ENCODE results near the gene KIF21A. TPM values are rescaled to one million over a fixed set of nuclear protein-coding genes. Genes with fewer than 3 reads are reported as not detected.

KIF21A gene
- total and polyA plus RNA-seq, 2 donors (not counting 1 experiment from before 2014, with no cell fraction given): 2.5 to 5.9 TPM

GRCh38 chr12:39412210-39412609 is 30.7 kb downstream of the KIF21A start:
- TF ChIP-seq CTCF (conservative IDR thresholded peaks at IDR 0.05 in 1 of 2, IDR thresholded peaks at IDR 0.05 in 1 of 2; ENCODE audit: low read depth in 1 of 2, low read length in 2 of 2): no peak
- TF ChIP-seq EZH2 (IDR thresholded peaks at IDR 0.05; ENCODE audit: low read length, missing control alignments): no peak
- no peak for DNase-seq (ENCODE audit: low read depth in 2 of 2)
- no peaks in the 10 kb centered on the region for H3K9me3 ChIP-seq (ENCODE audit: control insufficient read depth, insufficient read depth, low read depth, low read length)
- H3K4me3 ChIP-seq (replicated peaks in 1 of 4; ENCODE audit: control extremely low read depth in 1 of 4, insufficient read depth in 1 of 4, low read depth in 3 of 4, low read length in 4 of 4): no peak overlapping the region
- H3K9ac ChIP-seq (ENCODE audit: insufficient read depth, low read length): no peak overlapping the region
- H3K4me1 ChIP-seq (ENCODE audit: control insufficient read depth, extremely low read depth, insufficient read depth, low read length): no peaks in the 10 kb centered on the region
- no peak overlapping the region for H3K4me2 ChIP-seq (ENCODE audit: extremely low read depth, insufficient read depth, low read length)
- H3K79me2 ChIP-seq (ENCODE audit: control insufficient read depth, insufficient read depth, low read length): no peaks in the 10 kb centered on the region
- H3K27ac ChIP-seq (ENCODE audit: insufficient read depth, low read length): no peak overlapping the region
- H3K36me3 ChIP-seq (ENCODE audit: control insufficient read depth, insufficient read depth, low read length): no peaks in the 10 kb centered on the region
- no peaks in the 10 kb centered on the region for H4K20me1 ChIP-seq (ENCODE audit: control insufficient read depth, extremely low read depth, insufficient read depth, low read length)
- H3K27me3 ChIP-seq (ENCODE audit: control insufficient read depth, insufficient read depth, low read length): no peaks in the 10 kb centered on the region
- no peak overlapping the region for H2AFZ ChIP-seq (ENCODE audit: low read length)

GRCh38 chr12:39406262-39406661 is 36.7 kb downstream of the KIF21A start:
- Histone ChIP-seq H2AFZ (ENCODE audit: low read length) (no peak overlapping the region), H3K9ac (ENCODE audit: insufficient read depth, low read length) (no peak overlapping the region), H3K4me1 (ENCODE audit: control insufficient read depth, extremely low read depth, insufficient read depth, low read length) (no peaks in the 10 kb centered on the region), H3K9me3 (ENCODE audit: control insufficient read depth, insufficient read depth, low read depth, low read length) (no peaks in the 10 kb centered on the region), H3K79me2 (ENCODE audit: control insufficient read depth, insufficient read depth, low read length) (no peaks in the 10 kb centered on the region), H3K4me2 (ENCODE audit: extremely low read depth, insufficient read depth, low read length) (no peak overlapping the region), H3K27me3 (ENCODE audit: control insufficient read depth, insufficient read depth, low read length) (no peaks in the 10 kb centered on the region), H4K20me1 (ENCODE audit: control insufficient read depth, extremely low read depth, insufficient read depth, low read length) (no peaks in the 10 kb centered on the region), H3K27ac (ENCODE audit: insufficient read depth, low read length) (no peak overlapping the region), H3K4me3 (replicated peaks in 1 of 4; ENCODE audit: control extremely low read depth in 1 of 4, insufficient read depth in 1 of 4, low read depth in 3 of 4, low read length in 4 of 4) (no peak overlapping the region), H3K36me3 (ENCODE audit: control insufficient read depth, insufficient read depth, low read length) (no peaks in the 10 kb centered on the region)
- no peak for TF ChIP-seq EZH2 (IDR thresholded peaks at IDR 0.05; ENCODE audit: low read length, missing control alignments)
- TF ChIP-seq CTCF (conservative IDR thresholded peaks at IDR 0.05 in 1 of 2, IDR thresholded peaks at IDR 0.05 in 1 of 2; ENCODE audit: low read depth in 1 of 2, low read length in 2 of 2): no peak
- no peak for DNase-seq (ENCODE audit: low read depth in 2 of 2)

GRCh38 chr12:39405580-39405979 is 37.3 kb downstream of the KIF21A start:
- no peaks in the 10 kb centered on the region for H4K20me1 ChIP-seq (ENCODE audit: control insufficient read depth, extremely low read depth, insufficient read depth, low read length)
- no peak overlapping the region for H3K27ac ChIP-seq (ENCODE audit: insufficient read depth, low read length)
- TF ChIP-seq CTCF (conservative IDR thresholded peaks at IDR 0.05 in 1 of 2, IDR thresholded peaks at IDR 0.05 in 1 of 2; ENCODE audit: low read depth in 1 of 2, low read length in 2 of 2) (no peak), EZH2 (IDR thresholded peaks at IDR 0.05; ENCODE audit: low read length, missing control alignments) (no peak)
- no peak overlapping the region for H3K4me2 ChIP-seq (ENCODE audit: extremely low read depth, insufficient read depth, low read length)
- DNase-seq (ENCODE audit: low read depth in 2 of 2): no peak
- no peaks in the 10 kb centered on the region for H3K79me2 ChIP-seq (ENCODE audit: control insufficient read depth, insufficient read depth, low read length)
- no peak overlapping the region for H2AFZ ChIP-seq (ENCODE audit: low read length)
- H3K4me3 ChIP-seq (replicated peaks in 1 of 4; ENCODE audit: control extremely low read depth in 1 of 4, insufficient read depth in 1 of 4, low read depth in 3 of 4, low read length in 4 of 4): no peak overlapping the region
- no peaks in the 10 kb centered on the region for H3K9me3 ChIP-seq (ENCODE audit: control insufficient read depth, insufficient read depth, low read depth, low read length)
- H3K36me3 ChIP-seq (ENCODE audit: control insufficient read depth, insufficient read depth, low read length): no peaks in the 10 kb centered on the region
- no peaks in the 10 kb centered on the region for H3K4me1 ChIP-seq (ENCODE audit: control insufficient read depth, extremely low read depth, insufficient read depth, low read length)
- H3K9ac ChIP-seq (ENCODE audit: insufficient read depth, low read length): no peak overlapping the region
- H3K27me3 ChIP-seq (ENCODE audit: control insufficient read depth, insufficient read depth, low read length): no peaks in the 10 kb centered on the region
